ENCODE measurements around the gene FOXP1.

DNA sequence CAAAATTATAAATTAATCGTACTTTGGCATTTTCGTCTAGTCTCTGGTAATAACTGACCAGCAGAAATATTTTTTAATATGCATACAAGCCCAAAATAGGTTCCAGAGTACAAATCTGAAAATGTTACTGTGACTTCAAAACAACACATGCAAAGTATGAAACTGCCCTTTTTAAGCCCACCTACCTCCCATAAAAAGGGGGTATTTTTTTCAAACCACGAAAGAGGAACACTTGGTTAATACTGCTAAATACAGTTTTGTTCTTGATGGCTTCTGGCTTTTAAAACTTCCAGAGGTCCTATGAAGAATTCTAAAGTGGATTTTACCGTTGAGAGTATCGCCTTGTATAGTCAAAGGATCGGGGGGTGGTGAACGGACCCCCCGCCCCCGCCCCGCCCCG is 610.7 kb downstream of the FOXP1 start:
- TF ChIP-seq, protein P1, sequence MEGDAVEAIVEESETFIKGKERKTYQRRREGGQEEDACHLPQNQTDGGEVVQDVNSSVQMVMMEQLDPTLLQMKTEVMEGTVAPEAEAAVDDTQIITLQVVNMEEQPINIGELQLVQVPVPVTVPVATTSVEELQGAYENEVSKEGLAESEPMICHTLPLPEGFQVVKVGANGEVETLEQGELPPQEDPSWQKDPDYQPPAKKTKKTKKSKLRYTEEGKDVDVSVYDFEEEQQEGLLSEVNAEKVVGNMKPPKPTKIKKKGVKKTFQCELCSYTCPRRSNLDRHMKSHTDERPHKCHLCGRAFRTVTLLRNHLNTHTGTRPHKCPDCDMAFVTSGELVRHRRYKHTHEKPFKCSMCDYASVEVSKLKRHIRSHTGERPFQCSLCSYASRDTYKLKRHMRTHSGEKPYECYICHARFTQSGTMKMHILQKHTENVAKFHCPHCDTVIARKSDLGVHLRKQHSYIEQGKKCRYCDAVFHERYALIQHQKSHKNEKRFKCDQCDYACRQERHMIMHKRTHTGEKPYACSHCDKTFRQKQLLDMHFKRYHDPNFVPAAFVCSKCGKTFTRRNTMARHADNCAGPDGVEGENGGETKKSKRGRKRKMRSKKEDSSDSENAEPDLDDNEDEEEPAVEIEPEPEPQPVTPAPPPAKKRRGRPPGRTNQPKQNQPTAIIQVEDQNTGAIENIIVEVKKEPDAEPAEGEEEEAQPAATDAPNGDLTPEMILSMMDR (IDR thresholded peaks at IDR 0.05; ENCODE audit: poor library complexity), result no peak
- no peak for TF ChIP-seq EZH2 (IDR thresholded peaks at IDR 0.05; ENCODE audit: borderline replicate concordance)
- TF ChIP-seq EZH2phosphoT487 (IDR thresholded peaks at IDR 0.05; ENCODE audit: low read depth, severe bottlenecking, unreplicated experiment), result no peak
